DMS79 treated with DMSO at 0.1 percent for 48 hours (cell line): ENCODE data around the gene PROC.
A peak's percentile ranks its signal among the peaks of the same experiment; 100 is the strongest.

Experiments
- DNase-seq: peaks from one replicate; lab custom pipeline; 2025; lab: John Stamatoyannopoulos, UW

Gene PROC

DNA sequence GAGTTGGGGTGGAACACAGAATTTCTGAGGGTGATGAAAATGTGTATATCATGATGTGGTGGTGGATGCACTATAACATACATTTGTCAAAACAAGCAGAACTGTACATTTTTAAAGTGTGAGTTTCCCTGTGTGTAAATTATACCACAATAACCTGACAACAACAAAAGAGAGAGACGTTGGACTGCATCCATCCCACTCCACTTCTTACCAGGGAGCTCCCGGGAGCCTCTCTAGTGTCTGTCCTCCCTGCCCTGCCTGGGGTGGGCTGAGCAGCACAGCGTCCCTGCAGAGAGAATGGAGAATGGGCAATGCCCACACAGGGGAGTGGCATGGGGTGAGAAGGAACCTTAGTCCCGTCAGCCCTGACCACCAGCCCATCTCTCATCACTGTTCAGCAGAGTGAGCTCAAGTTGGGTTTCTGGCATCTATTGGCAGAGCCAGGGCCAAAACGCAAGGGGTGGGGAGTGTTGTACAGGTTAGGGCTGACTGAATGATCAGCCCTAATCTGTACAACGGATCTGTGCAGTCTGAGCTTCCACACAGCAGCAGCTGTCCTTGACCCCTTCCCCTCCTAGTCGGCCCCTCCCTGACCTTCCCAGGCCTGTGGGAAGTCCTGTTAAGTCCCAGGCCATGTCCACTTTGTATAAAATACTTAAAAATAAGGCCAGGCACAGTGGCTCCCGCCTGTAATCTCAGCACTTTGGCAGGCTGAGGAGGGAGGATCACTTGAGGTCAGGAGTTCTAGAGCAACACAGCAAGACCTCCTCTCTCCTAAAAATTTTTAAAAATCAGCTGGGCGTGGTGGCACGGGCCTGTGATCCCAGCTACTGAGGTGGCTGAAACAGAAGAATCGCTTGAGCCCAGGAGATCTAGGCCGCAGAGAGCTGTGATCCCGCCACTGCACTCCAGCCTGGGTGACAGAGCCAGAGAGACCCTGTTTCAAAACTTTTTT, 3.3 kb upstream of the PROC start:
- DNase-seq: no peak

GRCh38 chr2:127415593-127416505, 2.4 kb upstream of the PROC start:
- peak; percentile 78 for DNase-seq

GRCh38 chr2:127416506-127417001, 1.7 kb upstream of the PROC start:
- no peak for DNase-seq

DNA sequence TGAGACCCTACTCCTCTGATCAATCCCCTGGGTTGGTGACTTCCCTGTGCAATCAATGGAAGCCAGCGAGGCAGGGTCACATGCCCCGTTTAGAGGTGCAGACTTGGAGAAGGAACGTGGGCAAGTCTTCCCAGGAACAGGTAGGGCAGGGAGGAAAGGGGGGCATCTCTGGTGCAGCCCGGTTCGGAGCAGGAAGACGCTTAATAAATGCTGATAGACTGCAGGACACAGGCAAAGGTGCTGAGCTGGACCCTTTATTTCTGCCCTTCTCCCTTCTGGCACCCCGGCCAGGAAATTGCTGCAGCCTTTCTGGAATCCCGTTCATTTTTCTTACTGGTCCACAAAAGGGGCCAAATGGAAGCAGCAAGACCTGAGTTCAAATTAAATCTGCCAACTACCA, 821 bp upstream of the PROC start:
- no peak for DNase-seq

GRCh38 chr2:127419112-127419430, 844 bp downstream of the PROC start:
- DNase-seq: no peak

DNA sequence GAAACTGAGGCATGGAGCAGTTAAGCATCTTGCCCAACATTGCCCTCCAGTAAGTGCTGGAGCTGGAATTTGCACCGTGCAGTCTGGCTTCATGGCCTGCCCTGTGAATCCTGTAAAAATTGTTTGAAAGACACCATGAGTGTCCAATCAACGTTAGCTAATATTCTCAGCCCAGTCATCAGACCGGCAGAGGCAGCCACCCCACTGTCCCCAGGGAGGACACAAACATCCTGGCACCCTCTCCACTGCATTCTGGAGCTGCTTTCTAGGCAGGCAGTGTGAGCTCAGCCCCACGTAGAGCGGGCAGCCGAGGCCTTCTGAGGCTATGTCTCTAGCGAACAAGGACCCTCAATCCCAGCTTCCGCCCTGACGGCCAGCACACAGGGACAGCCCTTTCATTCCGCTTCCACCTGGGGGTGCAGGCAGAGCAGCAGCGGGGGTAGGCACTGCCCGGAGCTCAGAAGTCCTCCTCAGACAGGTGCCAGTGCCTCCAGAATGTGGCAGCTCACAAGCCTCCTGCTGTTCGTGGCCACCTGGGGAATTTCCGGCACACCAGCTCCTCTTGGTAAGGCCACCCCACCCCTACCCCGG, 1.3 kb downstream of the PROC start:
- no peak for DNase-seq

DNA sequence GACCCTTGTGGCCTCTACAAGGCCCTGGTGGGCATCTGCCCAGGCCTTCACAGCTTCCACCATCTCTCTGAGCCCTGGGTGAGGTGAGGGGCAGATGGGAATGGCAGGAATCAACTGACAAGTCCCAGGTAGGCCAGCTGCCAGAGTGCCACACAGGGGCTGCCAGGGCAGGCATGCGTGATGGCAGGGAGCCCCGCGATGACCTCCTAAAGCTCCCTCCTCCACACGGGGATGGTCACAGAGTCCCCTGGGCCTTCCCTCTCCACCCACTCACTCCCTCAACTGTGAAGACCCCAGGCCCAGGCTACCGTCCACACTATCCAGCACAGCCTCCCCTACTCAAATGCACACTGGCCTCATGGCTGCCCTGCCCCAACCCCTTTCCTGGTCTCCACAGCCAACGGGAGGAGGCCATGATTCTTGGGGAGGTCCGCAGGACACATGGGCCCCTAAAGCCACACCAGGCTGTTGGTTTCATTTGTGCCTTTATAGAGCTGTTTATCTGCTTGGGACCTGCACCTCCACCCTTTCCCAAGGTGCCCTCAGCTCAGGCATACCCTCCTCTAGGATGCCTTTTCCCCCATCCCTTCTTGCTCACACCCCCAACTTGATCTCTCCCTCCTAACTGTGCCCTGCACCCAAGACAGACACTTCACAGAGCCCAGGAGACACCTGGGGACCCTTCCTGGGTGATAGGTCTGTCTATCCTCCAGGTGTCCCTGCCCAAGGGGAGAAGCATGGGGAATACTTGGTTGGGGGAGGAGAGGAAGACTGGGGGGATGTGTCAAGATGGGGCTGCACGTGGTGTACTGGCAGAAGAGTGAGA, 2.0 kb downstream of the PROC start:
- DNase-seq: no peak

- no peak for DNase-seq
Measured at GRCh38 chr2:127421116-127421800, 3.0 kb downstream of the PROC start.

DNA sequence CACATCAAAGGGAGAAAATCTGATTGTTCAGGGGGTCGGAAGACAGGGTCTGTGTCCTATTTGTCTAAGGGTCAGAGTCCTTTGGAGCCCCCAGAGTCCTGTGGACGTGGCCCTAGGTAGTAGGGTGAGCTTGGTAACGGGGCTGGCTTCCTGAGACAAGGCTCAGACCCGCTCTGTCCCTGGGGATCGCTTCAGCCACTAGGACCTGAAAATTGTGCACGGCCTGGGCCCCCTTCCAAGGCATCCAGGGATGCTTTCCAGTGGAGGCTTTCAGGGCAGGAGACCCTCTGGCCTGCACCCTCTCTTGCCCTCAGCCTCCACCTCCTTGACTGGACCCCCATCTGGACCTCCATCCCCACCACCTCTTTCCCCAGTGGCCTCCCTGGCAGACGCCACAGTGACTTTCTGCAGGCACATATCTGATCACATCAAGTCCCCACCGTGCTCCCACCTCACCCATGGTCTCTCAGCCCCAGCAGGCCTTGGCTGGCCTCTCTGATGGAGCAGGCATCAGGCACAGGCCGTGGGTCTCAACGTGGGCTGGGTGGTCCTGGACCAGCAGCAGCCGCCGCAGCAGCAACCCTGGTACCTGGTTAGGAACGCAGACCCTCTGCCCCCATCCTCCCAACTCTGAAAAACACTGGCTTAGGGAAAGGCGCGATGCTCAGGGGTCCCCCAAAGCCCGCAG, 3.8 kb downstream of the PROC start:
- no peak for DNase-seq

- DNase-seq: peak; percentile 7
Measured at GRCh38 chr2:127422559-127423477, 4.6 kb downstream of the PROC start.

- no peak for DNase-seq
Measured at GRCh38 chr2:127423478-127423843, 5.2 kb downstream of the PROC start.

- DNase-seq: no peak
Measured at GRCh38 chr2:127423880-127424279, 5.7 kb downstream of the PROC start.

DNA sequence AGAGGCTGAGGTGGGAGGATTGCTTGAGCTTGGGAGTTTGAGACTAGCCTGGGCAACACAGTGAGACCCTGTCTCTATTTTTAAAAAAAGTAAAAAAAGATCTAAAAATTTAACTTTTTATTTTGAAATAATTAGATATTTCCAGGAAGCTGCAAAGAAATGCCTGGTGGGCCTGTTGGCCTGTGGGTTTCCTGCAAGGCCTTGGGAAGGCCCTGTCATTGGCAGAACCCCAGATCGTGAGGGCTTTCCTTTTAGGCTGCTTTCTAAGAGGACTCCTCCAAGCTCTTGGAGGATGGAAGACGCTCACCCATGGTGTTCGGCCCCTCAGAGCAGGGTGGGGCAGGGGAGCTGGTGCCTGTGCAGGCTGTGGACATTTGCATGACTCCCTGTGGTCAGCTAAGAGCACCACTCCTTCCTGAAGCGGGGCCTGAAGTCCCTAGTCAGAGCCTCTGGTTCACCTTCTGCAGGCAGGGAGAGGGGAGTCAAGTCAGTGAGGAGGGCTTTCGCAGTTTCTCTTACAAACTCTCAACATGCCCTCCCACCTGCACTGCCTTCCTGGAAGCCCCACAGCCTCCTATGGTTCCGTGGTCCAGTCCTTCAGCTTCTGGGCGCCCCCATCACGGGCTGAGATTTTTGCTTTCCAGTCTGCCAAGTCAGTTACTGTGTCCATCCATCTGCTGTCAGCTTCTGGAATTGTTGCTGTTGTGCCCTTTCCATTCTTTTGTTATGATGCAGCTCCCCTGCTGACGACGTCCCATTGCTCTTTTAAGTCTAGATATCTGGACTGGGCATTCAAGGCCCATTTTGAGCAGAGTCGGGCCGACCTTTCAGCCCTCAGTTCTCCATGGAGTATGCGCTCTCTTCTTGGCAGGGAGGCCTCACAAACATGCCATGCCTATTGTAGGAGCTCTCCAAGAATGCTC, 6.6 kb downstream of the PROC start:
- no peak for DNase-seq

GRCh38 chr2:127425540-127426490, 7.6 kb downstream of the PROC start:
- no peak for DNase-seq

GRCh38 chr2:127426501-127427354, 8.5 kb downstream of the PROC start:
- no peak for DNase-seq
